ENCODE measurements around the gene PAGR1. TPM values are rescaled to one million over a fixed set of nuclear protein-coding genes. Genes with fewer than 3 reads are reported as not detected.
A peak's percentile ranks its signal among the peaks of the same experiment; 100 is the strongest.

Gene PAGR1
- total and polyA plus RNA-seq, 2 of the 13 experiments (the other 11 are each of a cell fraction or from before 2014, with no cell fraction given), result 9.8 to 66.4 TPM

DNA sequence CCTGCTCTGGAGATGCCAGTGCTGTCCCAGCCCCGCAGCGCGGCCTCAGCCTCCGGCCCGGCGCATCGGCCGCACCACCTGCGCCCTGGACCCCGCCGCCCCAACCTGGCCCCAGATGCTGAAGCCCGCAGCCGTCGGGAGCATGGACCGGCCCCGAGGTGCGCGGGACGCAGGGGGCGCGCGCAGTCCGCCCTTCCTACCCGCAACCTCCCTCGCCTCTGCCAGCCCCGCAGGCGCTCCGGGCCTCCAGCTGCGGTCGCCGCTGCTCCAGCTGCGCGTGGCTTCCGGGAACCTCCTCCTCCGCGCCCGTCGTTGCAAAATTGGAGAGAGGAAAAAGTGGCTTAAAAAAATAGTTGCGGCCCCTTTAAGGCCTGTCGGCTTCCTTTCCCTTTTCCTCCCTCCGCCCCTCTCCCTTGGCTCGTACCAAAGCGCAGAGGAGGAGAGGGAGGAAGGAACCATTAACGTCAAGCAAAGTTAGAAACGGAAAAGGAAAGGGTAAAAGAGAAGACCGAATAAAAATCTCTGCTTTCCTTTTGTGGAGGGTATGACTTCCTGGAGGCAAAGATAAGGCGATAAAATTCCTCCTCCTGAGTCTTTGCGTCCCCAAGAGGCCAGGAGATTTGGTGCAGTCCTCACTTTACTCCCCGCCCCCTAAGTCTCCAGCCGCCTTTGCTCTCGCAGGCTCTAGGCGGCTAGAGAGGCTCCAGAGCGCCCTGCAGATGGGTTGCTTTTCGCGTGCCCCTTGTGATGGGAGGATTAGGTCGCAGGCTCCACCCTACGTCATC lies 47.1 kb downstream of the PAGR1 start, which contains the start of gene CDIPT:
TSS of gene CDIPT (minus strand) at position 343 of the 785 bp plus-strand sequence. CDS start 369 bp downstream, outside the sequence.
- FAIRE-seq, result peak; percentile 95
- Histone ChIP-seq H3K79me2 (ENCODE audit: insufficient read depth, low read length) (peaks cover 13% of the 10 kb centered on the region), H3K9me3 (ENCODE audit: low read length) (no peaks in the 10 kb centered on the region), H4K20me1 (ENCODE audit: insufficient read depth, low read length) (no peaks in the 10 kb centered on the region; the same call in 1 of the 2 replicates), H3K9ac (ENCODE audit: insufficient read depth, low read depth, low read length) (peak within 1 kb of the TSS; percentile 93), H3K4me2 (ENCODE audit: low read depth, low read length) (peak within 1 kb of the TSS; percentile 91), H3K4me3 (replicated peaks in 1 of 3; ENCODE audit: insufficient read depth in 1 of 3, low read depth in 2 of 3, low read length in 3 of 3) (peak within 1 kb of the TSS; percentile 85 to 95 (median 88)), H3K27me3 (ENCODE audit: control insufficient read depth in 1 of 2, insufficient read depth in 2 of 2, low read length in 2 of 2) (no peaks in the 10 kb centered on the region; a peak in 1 of 5 replicates), H3K4me1 (ENCODE audit: insufficient read depth, low read length) (peaks cover 37% of the 10 kb centered on the region), H2AFZ (ENCODE audit: low read length) (peak within 1 kb of the TSS; percentile 95), H3K36me3 (replicated peaks in 1 of 2; ENCODE audit: control insufficient read depth in 1 of 2, insufficient read depth in 2 of 2, low read length in 2 of 2) (peaks cover 6 to 13% of the 10 kb centered on the region in 2 experiments; a peak in 4 of 5 replicates), H3K27ac (ENCODE audit: extremely low read length, insufficient read depth, low read length) (peak within 1 kb of the TSS; percentile 97)
- DNase-seq (ENCODE audit: low spot score), result peak; percentile 97
- CTCF ChIA-PET (ENCODE audit: low intra/inter-chr PET ratio, low total read pairs), result interaction anchor here (0.7 to 0.9 kb wide), 2 partner anchors 142 to 161 kb away, joined by 3 read pairs; no protein-coding TSS in a partner anchor
- TSS peak; percentile 77 for BruUV-seq (replicated peaks)
- POLR2A ChIA-PET, result interaction anchor here (0.8 to 4.1 kb wide), 17 partner anchors 8 to 202 kb away, joined by 3 to 29 read pairs (median 7); partner anchors contain the start of genes ALDOA, ASPHD1, KCTD13 and MVP
- in situ Hi-C loops (cut with HindIII; ENCODE audit: extremely low pct_ligation_motif_present, low pct_unique_long_range_greater_than_20kb), result loop anchor here (10.0 kb wide), 1 partner anchor 142 kb away; no protein-coding TSS in a partner anchor
- peak; percentile 94 for ATAC-seq
- intact Hi-C loops (cut with micrococcal nuclease; ENCODE audit: unreplicated experiment), result loop anchor here (1.0 to 5.0 kb wide), 4 partner anchors 30 to 99 kb away; partner anchors contain the start of genes ASPHD1 and TMEM219
- WGBS (ENCODE audit: low lambda C conversion rate), result 0% methylated on average over 30 of the region's 57 CpGs
- TF ChIP-seq MBNL3 (CRISPR knock-in tag; conservative IDR thresholded peaks at IDR 0.05) (no peak), MAFK (conservative IDR thresholded peaks at IDR 0.05 in 1 of 2, IDR thresholded peaks at IDR 0.05 in 1 of 2; ENCODE audit: low read length in 2 of 2) (no peak), MYC (CRISPR knock-in tag; IDR thresholded peaks at IDR 0.05; ENCODE audit: borderline replicate concordance) (peak; percentile 72), MTF2 (CRISPR knock-in tag; IDR thresholded peaks at IDR 0.05; ENCODE audit: borderline replicate concordance) (no peak), GTF3A (CRISPR knock-in tag; conservative IDR thresholded peaks at IDR 0.05) (no peak), ZNF552 (CRISPR knock-in tag; IDR thresholded peaks at IDR 0.05; ENCODE audit: borderline replicate concordance) (no peak), WIZ (CRISPR knock-in tag; IDR thresholded peaks at IDR 0.05) (0 out of 2 replicates have a peak, but pooled peaks have one; percentile 30), ZNF773 (CRISPR knock-in tag; IDR thresholded peaks at IDR 0.05; ENCODE audit: borderline replicate concordance) (peak; percentile 87; the same call in 1 of the 2 replicates), TEF (CRISPR knock-in tag; IDR thresholded peaks at IDR 0.05) (no peak), PATZ1 (CRISPR knock-in tag; IDR thresholded peaks at IDR 0.05) (peak; percentile 70), TAF1 (CRISPR knock-in tag; IDR thresholded peaks at IDR 0.05) (peak; percentile 71), DR1 (CRISPR knock-in tag; IDR thresholded peaks at IDR 0.05) (no peak), ZNF33B (CRISPR knock-in tag; IDR thresholded peaks at IDR 0.05) (no peak), ZNF564 (CRISPR knock-in tag; IDR thresholded peaks at IDR 0.05) (peak; percentile 72)
- TF ChIP-seq, protein P1, sequence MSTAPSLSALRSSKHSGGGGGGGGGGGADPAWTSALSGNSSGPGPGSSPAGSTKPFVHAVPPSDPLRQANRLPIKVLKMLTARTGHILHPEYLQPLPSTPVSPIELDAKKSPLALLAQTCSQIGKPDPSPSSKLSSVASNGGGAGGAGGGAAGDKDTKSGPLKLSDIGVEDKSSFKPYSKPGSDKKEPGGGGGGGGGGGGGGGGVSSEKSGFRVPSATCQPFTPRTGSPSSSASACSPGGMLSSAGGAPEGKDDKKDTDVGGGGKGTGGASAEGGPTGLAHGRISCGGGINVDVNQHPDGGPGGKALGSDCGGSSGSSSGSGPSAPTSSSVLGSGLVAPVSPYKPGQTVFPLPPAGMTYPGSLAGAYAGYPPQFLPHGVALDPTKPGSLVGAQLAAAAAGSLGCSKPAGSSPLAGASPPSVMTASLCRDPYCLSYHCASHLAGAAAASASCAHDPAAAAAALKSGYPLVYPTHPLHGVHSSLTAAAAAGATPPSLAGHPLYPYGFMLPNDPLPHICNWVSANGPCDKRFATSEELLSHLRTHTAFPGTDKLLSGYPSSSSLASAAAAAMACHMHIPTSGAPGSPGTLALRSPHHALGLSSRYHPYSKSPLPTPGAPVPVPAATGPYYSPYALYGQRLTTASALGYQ (CRISPR knock-in tag; IDR thresholded peaks at IDR 0.05), result no peak
- TF ChIP-seq, protein P2, sequence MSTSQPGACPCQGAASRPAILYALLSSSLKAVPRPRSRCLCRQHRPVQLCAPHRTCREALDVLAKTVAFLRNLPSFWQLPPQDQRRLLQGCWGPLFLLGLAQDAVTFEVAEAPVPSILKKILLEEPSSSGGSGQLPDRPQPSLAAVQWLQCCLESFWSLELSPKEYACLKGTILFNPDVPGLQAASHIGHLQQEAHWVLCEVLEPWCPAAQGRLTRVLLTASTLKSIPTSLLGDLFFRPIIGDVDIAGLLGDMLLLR (CRISPR knock-in tag; IDR thresholded peaks at IDR 0.05), result peak; percentile 74; the same call in 1 of the 2 replicates
- TF ChIP-seq, protein P3, sequence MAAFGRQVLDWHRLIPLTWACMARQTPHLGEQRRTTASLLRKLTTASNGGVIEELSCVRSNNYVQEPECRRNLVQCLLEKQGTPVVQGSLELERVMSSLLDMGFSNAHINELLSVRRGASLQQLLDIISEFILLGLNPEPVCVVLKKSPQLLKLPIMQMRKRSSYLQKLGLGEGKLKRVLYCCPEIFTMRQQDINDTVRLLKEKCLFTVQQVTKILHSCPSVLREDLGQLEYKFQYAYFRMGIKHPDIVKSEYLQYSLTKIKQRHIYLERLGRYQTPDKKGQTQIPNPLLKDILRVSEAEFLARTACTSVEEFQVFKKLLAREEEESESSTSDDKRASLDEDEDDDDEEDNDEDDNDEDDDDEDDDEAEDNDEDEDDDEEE (CRISPR knock-in tag; IDR thresholded peaks at IDR 0.05), result 0 out of 2 replicates have a peak, but pooled peaks have one; percentile 33

All from HepG2 (cell line).